H1 (cell line): ENCODE data around the gene GABPB1. TPM values are rescaled to one million over a fixed set of nuclear protein-coding genes. Genes with fewer than 3 reads are reported as not detected.

ENCODE experiments used
- CTCF ChIA-PET: fragments of 300-600 bp; sonication (Branson Sonifier 250); formaldehyde crosslinking; loops from one replicate; lab custom pipeline; 2021; ENCODE audit not compliant: partially characterized antibody; lab: Charles Lee
- POLR2A ChIA-PET: fragments of 300-600 bp; sonication (Branson Sonifier 250); formaldehyde crosslinking; loops from one replicate; lab custom pipeline; 2021; ENCODE audit warnings: inconsistent platforms; ENCODE audit not compliant: partially characterized antibody; lab: Charles Lee
- DNase-seq, 2 experiments: peaks; one replicate each; pipeline versions ENCODE4 v3.0.0 to v3.0.0-alpha.2; 2010 to 2022; ENCODE audit warnings: low spot score in 2 of 2, low read depth in 1 of 2, mixed read lengths in 1 of 2
- FAIRE-seq: peaks from 2 replicates; lab custom pipeline; 2011; peaks lifted over from hg19 to GRCh38; lab: Jason Lieb, UNC
- H2AFZ ChIP-seq: 2 replicates; pipeline ENCODE4 v1.8.1; 2012; ENCODE audit warnings: low read length, inconsistent platforms
- H2AK5ac ChIP-seq: 2 replicates; pipeline ENCODE4 v1.6.1; 2013; ENCODE audit warnings: low read depth, low read length
- H2BK120ac ChIP-seq: replicated peaks from 2 replicates; pipeline ENCODE3; 2013; ENCODE audit warnings: low read depth, low read length, inconsistent platforms
- H2BK12ac ChIP-seq: 2 replicates; pipeline ENCODE4 v1.6.1; 2013; ENCODE audit warnings: low read depth, low read length
- H2BK15ac ChIP-seq: 2 replicates; pipeline ENCODE4 v1.6.1; 2013; ENCODE audit warnings: low read length
- H2BK20ac ChIP-seq: 2 replicates; pipeline ENCODE4 v1.6.1; 2013; ENCODE audit warnings: low read length
- H2BK5ac ChIP-seq: 2 replicates; pipeline ENCODE4 v1.6.1; 2013; ENCODE audit warnings: low read depth, low read length
- H3K14ac ChIP-seq: 2 replicates; pipeline ENCODE4 v1.6.1; 2013; ENCODE audit warnings: inconsistent platforms; ENCODE audit not compliant: insufficient read length
- H3K18ac ChIP-seq: 2 replicates; pipeline ENCODE4 v1.6.1; 2013; ENCODE audit warnings: low read length; ENCODE audit errors: extremely low read depth
- H3K23ac ChIP-seq: 2 replicates; pipeline ENCODE4 v1.6.1; 2013; ENCODE audit warnings: inconsistent platforms; ENCODE audit not compliant: insufficient read length
- H3K23me2 ChIP-seq: 2 replicates; pipeline ENCODE4 v1.6.1; 2013; ENCODE audit warnings: low read depth, low read length
- H3K27ac ChIP-seq: 2 replicates; pipeline ENCODE4 v1.6.1; 2011; ENCODE audit warnings: low read depth, low read length, inconsistent platforms
- H3K27me3 ChIP-seq, 4 experiments: replicated peaks in 1 of 4; 1 replicate in 1 of 4; 2 replicates in 3 of 4; pipeline versions ENCODE4 v1.6.1 to v1.8.1; 2011 to 2013; ENCODE audit warnings: low read length in 3 of 4, mild to moderate bottlenecking in 3 of 4, inconsistent platforms in 2 of 4, mixed read lengths in 2 of 4, moderate library complexity in 1 of 4; ENCODE audit not compliant: control insufficient read depth in 3 of 4, insufficient read depth in 3 of 4; ENCODE audit errors: extremely low read depth in 1 of 4
- H3K36me3 ChIP-seq, 4 experiments: 2 replicates each; pipeline versions ENCODE4 v1.6.1 to v1.8.1; 2011 to 2013; ENCODE audit warnings: mild to moderate bottlenecking in 4 of 4, low read length in 3 of 4, moderate library complexity in 2 of 4, control low read depth in 1 of 4, inconsistent platforms in 1 of 4; ENCODE audit not compliant: insufficient read depth in 4 of 4, control insufficient read depth in 2 of 4
- H3K4ac ChIP-seq: replicated peaks from 2 replicates; pipeline ENCODE3; 2013; ENCODE audit warnings: low read length, low read depth, mixed read lengths, inconsistent platforms; ENCODE audit not compliant: insufficient read length
- H3K4me1 ChIP-seq, 4 experiments: replicated peaks in 1 of 4; 1 replicate in 1 of 4; 2 replicates in 3 of 4; pipeline versions ENCODE4 v1.6.1 to v1.8.1; 2011 to 2013; ENCODE audit warnings: low read length in 3 of 4, inconsistent platforms in 2 of 4, mixed read lengths in 1 of 4; ENCODE audit not compliant: insufficient read depth in 4 of 4, control insufficient read depth in 3 of 4
- H3K4me2 ChIP-seq, 2 experiments: 2 replicates each; pipeline versions ENCODE4 v1.6.1 to v1.8.1; 2011 to 2013; ENCODE audit warnings: low read depth in 2 of 2, low read length in 2 of 2, control low read depth in 1 of 2, inconsistent platforms in 1 of 2, mild to moderate bottlenecking in 1 of 2; ENCODE audit not compliant: insufficient read depth in 1 of 2
- H3K4me3 ChIP-seq, 4 experiments: fragments of 200-600, 300-600 bp in 1 of 4; sonication (generic), shearing (Covaris generic), sonication (Bioruptor Twin) in 1 of 4; 2 replicates each; pipeline versions ENCODE4 v1.5.1 to v1.8.1; 2011 to 2016; ENCODE audit warnings: low read length in 4 of 4, low read depth in 3 of 4, control low read depth in 2 of 4, inconsistent platforms in 2 of 4, mild to moderate bottlenecking in 2 of 4, mixed read lengths in 1 of 4, moderate library complexity in 1 of 4; ENCODE audit not compliant: insufficient read depth in 2 of 4; ENCODE audit errors: extremely low read depth in 1 of 4
- H3K56ac ChIP-seq: replicated peaks from 2 replicates; pipeline ENCODE3; 2013; ENCODE audit warnings: low read depth, mild to moderate bottlenecking, mixed read lengths, low read length, inconsistent platforms; ENCODE audit not compliant: insufficient read length
- H3K79me1 ChIP-seq: 2 replicates; pipeline ENCODE4 v1.6.1; 2013; ENCODE audit warnings: low read depth, low read length, control low read depth
- H3K79me2 ChIP-seq, 2 experiments: 2 replicates each; pipeline versions ENCODE4 v1.6.1 to v1.8.1; 2012 to 2013; ENCODE audit warnings: low read length in 2 of 2, mild to moderate bottlenecking in 2 of 2, inconsistent platforms in 1 of 2; ENCODE audit not compliant: insufficient read depth in 2 of 2, control insufficient read depth in 1 of 2
- H3K9ac ChIP-seq, 4 experiments: replicated peaks in 1 of 4; 1 replicate in 1 of 4; 2 replicates in 3 of 4; pipeline versions ENCODE4 v1.6.1 to v1.8.1; 2011 to 2013; ENCODE audit warnings: low read depth in 3 of 4, low read length in 3 of 4, control low read depth in 2 of 4, mild to moderate bottlenecking in 2 of 4, moderate library complexity in 2 of 4, inconsistent platforms in 1 of 4; ENCODE audit errors: extremely low read depth in 1 of 4
- H3K9me3 ChIP-seq, 2 experiments: 2 replicates each; pipeline versions ENCODE4 v1.6.1 to v1.8.1; 2012 to 2013; ENCODE audit warnings: mild to moderate bottlenecking in 2 of 2, moderate library complexity in 2 of 2, control low read depth in 1 of 2, inconsistent platforms in 1 of 2, low read depth in 1 of 2, low read length in 1 of 2, mixed read lengths in 1 of 2; ENCODE audit not compliant: insufficient read depth in 2 of 2
- H4K20me1 ChIP-seq, 2 experiments: replicated peaks in 1 of 2; 2 replicates each; pipeline versions ENCODE3 to v1.8.1; 2011 to 2013; ENCODE audit warnings: inconsistent platforms in 2 of 2, low read length in 2 of 2, mild to moderate bottlenecking in 1 of 2; ENCODE audit not compliant: insufficient read depth in 2 of 2, control insufficient read depth in 1 of 2
- H4K5ac ChIP-seq: 2 replicates; pipeline ENCODE4 v1.6.1; 2013; ENCODE audit warnings: low read length, low read depth, mixed read lengths, inconsistent platforms; ENCODE audit not compliant: insufficient read length
- H4K8ac ChIP-seq: 2 replicates; pipeline ENCODE4 v1.8.0; 2013; ENCODE audit warnings: mild to moderate bottlenecking, moderate library complexity, low read length, inconsistent platforms; ENCODE audit not compliant: insufficient read depth; ENCODE audit errors: extremely low read depth
- H4K91ac ChIP-seq: replicated peaks from 2 replicates; pipeline ENCODE3; 2013; ENCODE audit warnings: low read length, mixed read lengths, inconsistent platforms; ENCODE audit not compliant: insufficient read length
- CTCF ChIP-seq, 3 experiments: IDR thresholded peaks; 1 replicate in 2 of 3; 2 replicates in 1 of 3; pipeline versions ENCODE4 v1.5.1 to v1.6.1; 2011; ENCODE audit warnings: low read length in 3 of 3, mild to moderate bottlenecking in 3 of 3, inconsistent platforms in 2 of 3, low read depth in 1 of 3, moderate library complexity in 1 of 3; ENCODE audit not compliant: insufficient read depth in 1 of 3; ENCODE audit errors: control extremely low read depth in 1 of 3
- HDAC6 ChIP-seq: IDR thresholded peaks from one replicate; pipeline ENCODE4 v1.7.1; 2012; ENCODE audit warnings: low read depth, mild to moderate bottlenecking, inconsistent platforms, low read length, moderate library complexity
- RAD21 ChIP-seq, 2 experiments: IDR thresholded peaks in 1 of 2; conservative IDR thresholded peaks in 1 of 2; 2 replicates each; pipeline ENCODE4 v1.6.1; 2011; ENCODE audit warnings: low read depth in 2 of 2, low read length in 2 of 2, improper control_type of control experiment in 1 of 2, inconsistent platforms in 1 of 2, mild to moderate bottlenecking in 1 of 2, moderate library complexity in 1 of 2
- WGBS, 2 experiments: shearing (Covaris generic) in 1 of 2; methylation state at CpG; one replicate each; pipeline versions ENCODE4 v1.1.6 to v1.1.7; 2013 to 2015; ENCODE audit warnings: low lambda C conversion rate in 2 of 2, mixed read lengths in 2 of 2, inconsistent platforms in 1 of 2, low coverage in 1 of 2, missing lambda C conversion rate in 1 of 2; ENCODE audit not compliant: insufficient replicate concordance in 2 of 2, insufficient coverage in 1 of 2, insufficient read length in 1 of 2; ENCODE audit errors: extremely low coverage in 1 of 2, missing lambda C conversion rate in 1 of 2; 5-methylcytosine and 5-hydroxymethylcytosine counted together
- polyA plus RNA-seq, 7 experiments: library from polyadenylated mRNA; depleted of rRNA in 3 of 7; stranded (reverse) in 5 of 7; unstranded in 2 of 7; fragments of >200 nt in 5 of 7; fragments of 200-250 nt in 2 of 7; gene quantifications; 1 replicate in 5 of 7; 2 replicates in 1 of 7; 4 replicates in 1 of 7; pipeline versions ENCODE4 v1.2.1 to v1.2.3, GENCODE V29; 2011 to 2013; ENCODE audit warnings: missing spikeins in 2 of 7, mixed read lengths in 2 of 7
- total RNA-seq: library from RNA; stranded (reverse); fragmentation: NEBNext Ultra II Directional; extraction: Animal tissue kit (Norgen Biotek cat#: 25700); gene quantifications from 2 replicates; pipeline ENCODE4 v1.2.1, GENCODE V29; 2021

GABPB1 gene
- total and polyA plus RNA-seq, 2 of the 8 experiments (the other 6 are each of a cell fraction or from before 2014, with no cell fraction given), result 24.5 to 32.3 TPM

- no peak overlapping the region for H4K5ac ChIP-seq
- H3K27me3 ChIP-seq, result no peaks in the 10 kb centered on the region
- no peaks in the 10 kb centered on the region for H3K36me3 ChIP-seq
- H4K20me1 ChIP-seq, result no peaks in the 10 kb centered on the region
- H3K9ac ChIP-seq, result no peak overlapping the region
- H2BK15ac ChIP-seq, result no peak overlapping the region
- no peaks in the 10 kb centered on the region for H3K79me1 ChIP-seq
- POLR2A ChIA-PET, result interaction anchor here (0.8 kb wide), 1 partner anchor 40 kb away, joined by 3 read pairs; no protein-coding TSS in a partner anchor
- H2BK12ac ChIP-seq, result no peak overlapping the region
- H2AK5ac ChIP-seq, result no peak overlapping the region
- H2BK5ac ChIP-seq, result no peak overlapping the region
- H3K4me3 ChIP-seq, result no peak overlapping the region
- DNase-seq (no peak), FAIRE-seq (no peak)
- no peak overlapping the region for H3K4ac ChIP-seq
- H3K27ac ChIP-seq, result no peak overlapping the region
- H3K14ac ChIP-seq, result no peak overlapping the region
- H3K18ac ChIP-seq, result no peak overlapping the region
- H4K8ac ChIP-seq, result no peak overlapping the region
- no peak overlapping the region for H3K4me2 ChIP-seq
- H2AFZ ChIP-seq, result no peak overlapping the region
- 69% methylated on average over 4 of the region's 4 CpGs; no CpG with 5 or more reads in 1 of the 2 experiments for WGBS, 2 experiments
- no peaks in the 10 kb centered on the region for H3K4me1 ChIP-seq
- H4K91ac ChIP-seq, result no peak overlapping the region
- TF ChIP-seq HDAC6 (no peak), CTCF (IDR thresholded peaks at IDR 0.05; ENCODE audit: control extremely low read depth in 1 of 3, insufficient read depth in 1 of 3, low read depth in 1 of 3, low read length in 3 of 3) (peak in 1 of 3 experiments; percentile 48; a peak in 2 of 4 replicates), RAD21 (IDR thresholded peaks at IDR 0.05 in 1 of 2, conservative IDR thresholded peaks at IDR 0.05 in 1 of 2; ENCODE audit: low read depth in 2 of 2, low read length in 2 of 2) (peak in 1 of 2 experiments; percentile 60; a peak in 3 of 4 replicates)
- H3K56ac ChIP-seq, result no peak overlapping the region
- H2BK20ac ChIP-seq, result no peak overlapping the region
- CTCF ChIA-PET, result interaction anchor here (0.6 to 2.5 kb wide), 38 partner anchors 9 to 1088 kb away, joined by 3 to 19 read pairs (median 4); partner anchors contain the start of gene SLC27A2
- H3K9me3 ChIP-seq, result no peaks in the 10 kb centered on the region
- H3K23me2 ChIP-seq, result no peaks in the 10 kb centered on the region
- no peak overlapping the region for H3K23ac ChIP-seq
- H3K79me2 ChIP-seq, result peaks cover 0 to 7% of the 10 kb centered on the region in 2 experiments; a peak in 2 of 4 replicates
- no peak overlapping the region for H2BK120ac ChIP-seq
These were observed 39.0 kb downstream of the GABPB1 start for GRCh38 chr15:50315814-50316630.
